VCaP (cell line): Measurements from ENCODE around the gene EPB42.
"Not testable (repeated sequence)": the region's sequence is repeated elsewhere in the genome, so short reads cannot be mapped to it uniquely, and the experiment has no call there.

Source experiments
- H3K27ac ChIP-seq: fragments of 450-650 bp; 2 replicates; pipeline ENCODE4 v1.5.1; 2017
- TF ChIP-seq, protein P1 (sequence below): fragments of 450-650 bp; conservative IDR thresholded peaks from 2 replicates; pipeline ENCODE4 v1.5.1; 2017; ENCODE audit warnings: mild to moderate bottlenecking, moderate library complexity

The EPB42 gene

GRCh38 chr15:43169888-43170287, 50.9 kb downstream of the EPB42 start:
- no peak overlapping the region for H3K27ac ChIP-seq
- TF ChIP-seq, protein P1, sequence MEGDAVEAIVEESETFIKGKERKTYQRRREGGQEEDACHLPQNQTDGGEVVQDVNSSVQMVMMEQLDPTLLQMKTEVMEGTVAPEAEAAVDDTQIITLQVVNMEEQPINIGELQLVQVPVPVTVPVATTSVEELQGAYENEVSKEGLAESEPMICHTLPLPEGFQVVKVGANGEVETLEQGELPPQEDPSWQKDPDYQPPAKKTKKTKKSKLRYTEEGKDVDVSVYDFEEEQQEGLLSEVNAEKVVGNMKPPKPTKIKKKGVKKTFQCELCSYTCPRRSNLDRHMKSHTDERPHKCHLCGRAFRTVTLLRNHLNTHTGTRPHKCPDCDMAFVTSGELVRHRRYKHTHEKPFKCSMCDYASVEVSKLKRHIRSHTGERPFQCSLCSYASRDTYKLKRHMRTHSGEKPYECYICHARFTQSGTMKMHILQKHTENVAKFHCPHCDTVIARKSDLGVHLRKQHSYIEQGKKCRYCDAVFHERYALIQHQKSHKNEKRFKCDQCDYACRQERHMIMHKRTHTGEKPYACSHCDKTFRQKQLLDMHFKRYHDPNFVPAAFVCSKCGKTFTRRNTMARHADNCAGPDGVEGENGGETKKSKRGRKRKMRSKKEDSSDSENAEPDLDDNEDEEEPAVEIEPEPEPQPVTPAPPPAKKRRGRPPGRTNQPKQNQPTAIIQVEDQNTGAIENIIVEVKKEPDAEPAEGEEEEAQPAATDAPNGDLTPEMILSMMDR, result no peak

DNA sequence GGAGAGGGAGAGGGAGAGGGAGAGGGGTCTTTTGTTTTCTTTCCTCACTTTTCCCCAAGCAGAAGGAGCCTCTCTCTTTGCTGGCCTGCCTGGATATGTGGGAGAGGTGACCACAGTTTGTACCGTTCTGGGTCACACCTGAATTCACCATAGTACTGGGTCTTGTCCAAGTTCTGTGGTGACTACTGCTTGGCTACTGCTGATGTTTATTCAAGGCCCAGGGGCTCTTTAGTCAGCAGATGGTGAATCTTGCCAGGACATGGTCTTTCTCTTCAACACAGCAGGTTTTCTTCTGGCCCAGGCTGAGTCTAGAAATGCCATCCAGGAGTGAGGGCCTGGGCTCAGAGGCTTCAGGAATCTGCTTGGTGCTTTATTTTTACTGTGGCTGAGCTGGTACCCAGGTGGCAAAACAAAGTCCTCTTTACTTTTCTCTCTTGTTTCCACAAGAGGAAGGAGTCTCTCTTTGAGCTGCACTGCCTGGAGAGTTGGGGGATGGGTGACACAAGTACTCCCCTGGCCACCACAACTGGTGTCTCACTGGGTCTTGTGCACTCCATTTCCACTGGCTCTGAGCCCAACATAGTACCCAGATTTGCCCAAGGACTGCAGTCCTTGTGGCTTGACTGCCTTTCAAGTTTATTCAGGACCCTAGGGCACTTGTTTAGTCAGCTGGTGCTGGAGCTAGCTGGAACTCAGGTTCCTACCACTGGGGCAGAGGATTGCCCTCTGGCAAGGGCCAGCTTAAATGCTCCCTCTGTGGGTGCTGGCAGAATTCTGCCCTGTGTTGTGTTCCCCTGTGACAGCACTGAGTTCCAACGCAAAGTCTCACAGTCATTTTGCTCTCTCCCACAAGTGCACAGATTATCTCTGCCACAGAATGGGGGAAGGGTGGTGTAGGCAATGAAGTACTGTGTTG, 52.4 kb downstream of the EPB42 start:
- TF ChIP-seq, protein P1, result no peak
- no peak overlapping the region for H3K27ac ChIP-seq

GRCh38 chr15:43167261-43167660, 53.6 kb downstream of the EPB42 start:
- H3K27ac ChIP-seq, result not testable (repeated sequence)

DNA sequence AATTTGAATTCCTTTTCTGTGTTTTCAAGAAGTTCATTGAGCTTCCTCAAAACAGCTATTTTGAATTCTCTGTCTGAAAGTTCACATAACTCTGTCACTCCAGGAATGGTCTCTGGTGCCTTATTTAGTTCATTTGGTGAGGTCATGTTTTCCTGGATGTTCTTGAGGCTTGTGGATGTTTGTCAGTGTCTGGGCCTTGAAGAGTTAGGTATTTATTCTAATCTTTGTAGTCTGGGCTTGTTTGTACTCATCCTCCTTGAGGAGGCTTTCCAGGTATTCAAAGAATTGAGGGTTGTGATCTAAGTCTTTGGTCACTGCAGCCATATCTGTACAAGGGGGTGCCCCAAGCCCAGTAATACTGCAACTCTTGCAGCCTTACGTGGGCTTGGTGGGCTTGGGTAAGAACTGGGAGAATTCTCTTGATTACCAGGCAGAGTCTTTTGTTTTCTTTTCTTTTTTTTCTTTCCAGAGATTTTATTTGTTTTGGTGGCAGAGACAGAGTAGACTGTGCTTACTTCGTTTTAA, 55.0 kb downstream of the EPB42 start:
- TF ChIP-seq, protein P1, result no peak

DNA sequence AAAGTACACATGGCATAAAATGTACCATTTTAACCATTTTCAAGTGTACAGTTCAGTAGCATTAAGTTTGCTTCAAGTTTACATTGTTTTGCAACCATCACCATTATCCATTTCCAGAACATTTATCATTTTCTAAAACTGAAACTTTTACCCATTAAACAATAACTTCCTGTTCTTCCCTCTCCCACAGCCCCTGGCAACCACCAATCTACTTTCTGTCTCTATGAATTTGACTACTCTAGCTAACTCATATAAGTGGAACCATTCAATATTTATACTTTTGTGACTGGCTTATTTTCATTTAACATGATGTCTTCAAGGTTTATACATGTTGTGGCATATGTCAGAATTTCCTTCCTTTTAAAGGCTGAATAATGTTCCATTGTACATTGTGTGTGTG, 67.5 kb downstream of the EPB42 start:
- H3K27ac ChIP-seq, result no peak overlapping the region
- TF ChIP-seq, protein P1, result no peak

More for the DNA sequence above, 55.0 kb downstream of the EPB42 start:
- no peak overlapping the region for H3K27ac ChIP-seq

DNA sequence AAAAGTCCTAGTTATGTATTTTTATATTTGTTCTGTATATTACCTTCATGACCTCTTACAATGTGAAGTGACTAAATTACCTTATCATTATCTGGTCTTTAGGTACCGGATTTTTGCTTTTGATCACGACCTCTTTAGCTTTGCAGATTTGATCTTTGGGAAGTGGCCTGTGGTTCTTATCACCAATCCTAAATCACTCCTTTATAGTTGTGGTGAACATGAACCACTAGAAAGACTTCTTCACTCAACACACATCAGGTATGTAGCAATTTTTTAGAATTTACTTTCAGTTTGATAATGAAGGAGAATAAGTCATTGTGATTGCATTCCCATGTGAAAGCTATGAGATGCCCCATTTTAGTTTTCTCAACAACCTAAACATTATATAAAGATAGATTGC, 69.1 kb downstream of the EPB42 start:
- TF ChIP-seq, protein P1, result no peak
- no peak overlapping the region for H3K27ac ChIP-seq

- no peak overlapping the region for H3K27ac ChIP-seq
Measured at GRCh38 chr15:43150191-43150929, 70.5 kb downstream of the EPB42 start.

More at GRCh38 chr15:43150191-43150929, 70.5 kb downstream of the EPB42 start:
- TF ChIP-seq, protein P1, result no peak
